Mucosa of descending colon (tissue), 3 donors: ENCODE measurements around the gene OR2W1. TPM values are rescaled to one million over a fixed set of nuclear protein-coding genes. Genes with fewer than 3 reads are reported as not detected.

Experiments used
- ATAC-seq: fragments of 200-7000 bp; cut with Tn5 transposase; one replicate; pipeline ENCODE4 v1.9.1; 2020; ENCODE audit warnings: mild to moderate bottlenecking, moderate library complexity
- DNase-seq, 3 donors: peaks; one replicate each; pipeline ENCODE4 v3.0.0-alpha.2; 2020
- H3K36me3 ChIP-seq: fragments of 200-600 bp; one replicate; pipeline ENCODE4 v1.8.0; 2021; ENCODE audit warnings: low read depth, mild to moderate bottlenecking
- H3K4me1 ChIP-seq: fragments of 200-600 bp; one replicate; pipeline ENCODE4 v1.8.0; 2021; ENCODE audit warnings: low read depth, mild to moderate bottlenecking
- H3K4me3 ChIP-seq: fragments of 200-600 bp; one replicate; pipeline ENCODE4 v1.8.0; 2021; ENCODE audit warnings: mild to moderate bottlenecking
- H3K9me3 ChIP-seq: fragments of 200-600 bp; one replicate; pipeline ENCODE4 v1.8.0; 2021; ENCODE audit warnings: mild to moderate bottlenecking
- CTCF ChIP-seq: fragments of 200-600 bp; IDR thresholded peaks from one replicate; pipeline ENCODE4 v1.8.0; 2022; ENCODE audit warnings: antibody characterized with exemption, mild to moderate bottlenecking
- intact Hi-C, 2 donors: fragments of 100-400 bp; cut with DNase I in 1 of 2; cut with micrococcal nuclease in 1 of 2; formaldehyde crosslinking; loops; one replicate each; pipeline versions ENCODE4 v1.11.0 to v1.11.1; 2022; cut with DNase I, micrococcal nuclease
- total RNA-seq, 3 donors: library from RNA; stranded (reverse); fragmentation: NEBNext Ultra II Directional in 2 of 3; extraction: Animal tissue kit (Norgen Biotek cat#: 25700) in 2 of 3; gene quantifications; one replicate each; pipeline versions ENCODE4 v1.2.1 to v1.2.4, GENCODE V29; 2021 to 2023
- donor health status: DM: no; HTN: no; CAD: no; lungs with moderate emphysema.
- donor health status: DM: no; HTN: no; CAD: no.
- donor health status: DM: no; HTN: yes; CAD: no.

The OR2W1 gene
- total RNA-seq, 3 donors from 2014 or later = not detected

GRCh38 chr6:29071831-29072723 lies 27.1 kb upstream of the OR2W1 start:
- H3K9me3 ChIP-seq = no peaks in the 10 kb centered on the region
- no peak overlapping the region for H3K4me3 ChIP-seq
- ATAC-seq (peak; percentile 72), DNase-seq (peak in 1 of 3 donors; percentile 10)
- intact Hi-C loops = no loop called here
- no peaks in the 10 kb centered on the region for H3K36me3 ChIP-seq
- TF ChIP-seq CTCF = no peak
- H3K4me1 ChIP-seq = no peaks in the 10 kb centered on the region

DNA sequence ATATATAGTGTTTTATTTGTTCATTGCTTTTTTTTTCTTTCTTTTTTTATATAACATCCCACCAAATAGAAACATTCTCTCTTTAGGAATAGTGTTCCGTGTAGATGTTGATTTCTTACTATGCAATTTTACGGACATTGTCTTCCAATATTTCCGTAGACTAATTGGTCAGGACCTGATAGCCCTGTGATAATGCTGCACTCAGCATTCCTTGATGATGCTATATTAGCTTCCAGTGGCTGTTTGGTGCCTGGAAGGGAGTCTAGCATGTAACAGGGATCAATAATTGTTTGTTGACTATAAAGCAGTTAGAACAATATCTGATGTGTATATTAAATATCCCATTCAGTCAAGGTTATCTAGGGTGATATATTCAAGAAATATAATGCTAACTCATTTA lies 6.7 kb upstream of the OR2W1 start:
- ATAC-seq (no peak), DNase-seq (no peak)
- Histone ChIP-seq H3K36me3 (no peaks in the 10 kb centered on the region), H3K9me3 (no peaks in the 10 kb centered on the region), H3K4me1 (no peaks in the 10 kb centered on the region), H3K4me3 (no peak overlapping the region)
- intact Hi-C loops = no loop called here
- no peak for TF ChIP-seq CTCF

DNA sequence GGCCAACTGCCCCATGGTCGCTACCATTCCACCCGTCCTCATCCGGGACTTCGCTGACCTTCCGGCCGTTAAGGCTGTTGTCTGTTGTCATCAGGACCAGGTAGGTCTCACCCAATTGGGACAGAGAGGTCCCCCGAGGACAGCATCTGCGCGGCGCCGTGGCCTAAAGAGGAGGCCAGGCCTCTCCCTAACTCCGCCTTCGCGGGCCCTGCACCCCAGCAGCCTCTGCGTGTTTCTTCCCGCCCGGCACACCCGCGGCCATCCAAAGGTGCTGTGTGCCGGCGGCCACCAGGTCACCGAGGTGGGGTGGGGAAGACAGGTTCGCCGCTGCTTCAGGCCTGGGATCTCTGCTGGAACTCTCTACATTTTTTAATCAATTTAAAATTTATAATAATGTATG lies 9.0 kb downstream of the OR2W1 start:
- Histone ChIP-seq H3K4me3 (no peak overlapping the region), H3K9me3 (no peaks in the 10 kb centered on the region), H3K4me1 (no peaks in the 10 kb centered on the region), H3K36me3 (no peaks in the 10 kb centered on the region)
- no peak for ATAC-seq
- intact Hi-C loops = no loop called here
- DNase-seq = peak in 1 of 3 donors; percentile 34
- TF ChIP-seq CTCF = no peak

- H3K9me3 ChIP-seq = no peaks in the 10 kb centered on the region
- DNase-seq (no peak), ATAC-seq (no peak)
- H3K36me3 ChIP-seq = no peaks in the 10 kb centered on the region
- no peak overlapping the region for H3K4me3 ChIP-seq
- H3K4me1 ChIP-seq = no peaks in the 10 kb centered on the region
- intact Hi-C loops = no loop called here
- no peak for TF ChIP-seq CTCF
These were observed 16.2 kb downstream of the OR2W1 start for GRCh38 chr6:29028821-29029220.

DNA sequence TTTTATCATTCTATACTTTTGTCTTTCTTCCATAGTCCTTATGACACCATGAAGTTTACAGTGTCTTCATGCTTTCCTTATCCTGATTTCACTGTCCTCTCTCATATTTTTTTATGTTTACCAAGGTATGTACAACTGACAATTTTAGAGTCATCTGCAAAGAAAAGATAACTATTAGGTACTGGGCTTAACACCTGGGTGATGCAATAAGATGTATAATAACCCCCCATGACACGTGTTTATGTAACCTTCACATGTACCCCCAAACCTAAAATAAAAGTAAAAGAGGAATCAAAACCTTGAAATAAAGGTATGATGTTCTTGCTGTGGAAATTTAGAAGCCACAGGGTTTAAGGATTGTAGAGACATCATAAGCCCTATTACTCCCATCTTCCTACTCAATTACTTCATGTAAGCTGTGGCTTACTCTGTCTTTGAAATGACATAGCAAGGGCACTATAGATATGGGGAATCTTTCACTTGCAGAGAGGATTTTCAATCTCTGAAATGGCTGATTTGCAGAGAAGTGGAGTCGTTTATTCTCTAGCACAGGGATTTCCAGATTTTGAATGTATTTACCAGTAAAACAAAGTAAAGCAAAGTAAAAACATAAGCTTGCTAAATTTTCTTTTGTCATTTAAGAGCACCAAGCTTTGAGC lies 18.9 kb downstream of the OR2W1 start:
- Histone ChIP-seq H3K9me3 (no peaks in the 10 kb centered on the region), H3K4me1 (no peaks in the 10 kb centered on the region), H3K36me3 (no peaks in the 10 kb centered on the region), H3K4me3 (no peak overlapping the region)
- DNase-seq (no peak), ATAC-seq (no peak)
- TF ChIP-seq CTCF = no peak
- intact Hi-C loops = no loop called here
